ENCODE measurements around the gene GPR137. TPM values are rescaled to one million over a fixed set of nuclear protein-coding genes. Genes with fewer than 3 reads are reported as not detected.
A peak's percentile ranks its signal among the peaks of the same experiment; 100 is the strongest.

Gene GPR137
- total and polyA plus RNA-seq, 9 of the 15 experiments (the other 6 are each of a cell fraction or from before 2014, with no cell fraction given): 0.32 to 26.7 (median 10.7) TPM

DNA sequence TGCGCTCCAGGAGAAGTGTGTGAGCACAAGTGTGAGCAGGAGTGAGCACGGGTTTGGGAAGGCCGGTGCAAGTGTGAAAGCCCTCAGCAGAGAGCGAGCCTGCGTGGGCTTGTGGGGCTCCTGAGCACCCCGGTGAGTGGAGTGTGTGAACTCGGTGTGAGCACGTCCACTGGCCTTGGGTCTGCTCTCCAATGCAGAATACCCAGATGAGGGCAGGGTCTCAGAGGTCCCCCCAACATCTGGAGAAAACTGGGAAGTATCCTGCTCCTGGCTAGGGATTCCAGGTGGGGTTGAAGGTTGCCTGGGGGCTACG, 20.9 kb downstream of the GPR137 start:
- Histone ChIP-seq H2AFZ (ENCODE audit: low read depth, low read length) (peak overlapping the region; percentile 88; the same call in 1 of the 2 replicates), H3K9ac (ENCODE audit: insufficient read depth in 1 of 2, low read depth in 2 of 2, low read length in 2 of 2) (peak overlapping the region; percentile 90 to 98), H3K79me2 (ENCODE audit: control insufficient read depth, insufficient read depth, low read length) (peaks cover 50% of the 10 kb centered on the region), H3K9me1 (ENCODE audit: control insufficient read depth, insufficient read depth, low read length) (peaks cover 5% of the 10 kb centered on the region), H3K4me2 (ENCODE audit: insufficient read depth, low read length) (peak overlapping the region; percentile 100), H4K20me1 (replicated peaks; ENCODE audit: control insufficient read depth, insufficient read depth, low read length) (no peaks in the 10 kb centered on the region; the same call in 1 of the 2 replicates), H3K27ac (ENCODE audit: extremely low read depth, low read depth, low read length) (peak overlapping the region; percentile 96), H3K4me1 (replicated peaks in 1 of 2; ENCODE audit: control insufficient read depth in 2 of 2, insufficient read depth in 2 of 2, low read length in 2 of 2) (peaks cover 29 to 39% of the 10 kb centered on the region in 2 experiments), H3K9me3 (replicated peaks; ENCODE audit: control insufficient read depth, insufficient read depth, low read depth, low read length) (no peaks in the 10 kb centered on the region), H3K4me3 (peak overlapping the region; percentile 93), H3K36me3 (ENCODE audit: control insufficient read depth, insufficient read depth, low read length) (peaks cover 33% of the 10 kb centered on the region; the same call in 2 of the 3 replicates), H3K27me3 (ENCODE audit: control insufficient read depth in 2 of 2, insufficient read depth in 2 of 2, low read length in 2 of 2) (no peaks in the 10 kb centered on the region)
- FAIRE-seq: no peak
- intact Hi-C loops (cut with micrococcal nuclease) (loop anchor here (10.0 kb wide), 2 partner anchors 62 to 472 kb away; partner anchors contain the start of genes FKBP2, MARK2 and PPP1R14B), in situ Hi-C loops (cut with MboI) (no loop called here)
- no peak for ATAC-seq
- POLR2A ChIA-PET: interaction anchor here (0.6 kb wide), 1 partner anchor 80 kb away, joined by 3 read pairs; the partner anchor contains the start of genes NUDT22 and TRPT1
- DNase-seq (ENCODE audit: extremely low read depth in 1 of 4, low spot score in 3 of 4): no peak
- 9% methylated on average over 9 of the region's 9 CpGs for WGBS (ENCODE audit: insufficient coverage, low coverage, missing lambda C conversion rate)
- CTCF ChIA-PET (ENCODE audit: low intra/inter-chr PET ratio): interaction anchor here (0.7 kb wide), 1 partner anchor 35 kb away, joined by 3 read pairs; no protein-coding TSS in a partner anchor
- BruUV-seq (replicated peaks): no TSS peak
- TF ChIP-seq ARID2 (IDR thresholded peaks at IDR 0.05): no peak
- 0 out of 2 replicates have a peak, but pooled peaks have one; percentile 0 for TF ChIP-seq E2F4 (CRISPR knock-in tag; IDR thresholded peaks at IDR 0.05; ENCODE audit: low read depth)
- no peak for TF ChIP-seq ZNF354B (CRISPR knock-in tag; IDR thresholded peaks at IDR 0.05)
- TF ChIP-seq SP1 (CRISPR knock-in tag; IDR thresholded peaks at IDR 0.05): peak; percentile 11; the same call in 1 of the 2 replicates
- TF ChIP-seq, protein P1, sequence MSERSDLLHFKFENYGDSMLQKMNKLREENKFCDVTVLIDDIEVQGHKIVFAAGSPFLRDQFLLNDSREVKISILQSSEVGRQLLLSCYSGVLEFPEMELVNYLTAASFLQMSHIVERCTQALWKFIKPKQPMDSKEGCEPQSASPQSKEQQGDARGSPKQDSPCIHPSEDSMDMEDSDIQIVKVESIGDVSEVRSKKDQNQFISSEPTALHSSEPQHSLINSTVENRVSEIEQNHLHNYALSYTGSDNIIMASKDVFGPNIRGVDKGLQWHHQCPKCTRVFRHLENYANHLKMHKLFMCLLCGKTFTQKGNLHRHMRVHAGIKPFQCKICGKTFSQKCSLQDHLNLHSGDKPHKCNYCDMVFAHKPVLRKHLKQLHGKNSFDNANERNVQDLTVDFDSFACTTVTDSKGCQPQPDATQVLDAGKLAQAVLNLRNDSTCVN (CRISPR knock-in tag; IDR thresholded peaks at IDR 0.05): peak; percentile 83; the same call in 1 of the 2 replicates
- TF ChIP-seq, protein P2, sequence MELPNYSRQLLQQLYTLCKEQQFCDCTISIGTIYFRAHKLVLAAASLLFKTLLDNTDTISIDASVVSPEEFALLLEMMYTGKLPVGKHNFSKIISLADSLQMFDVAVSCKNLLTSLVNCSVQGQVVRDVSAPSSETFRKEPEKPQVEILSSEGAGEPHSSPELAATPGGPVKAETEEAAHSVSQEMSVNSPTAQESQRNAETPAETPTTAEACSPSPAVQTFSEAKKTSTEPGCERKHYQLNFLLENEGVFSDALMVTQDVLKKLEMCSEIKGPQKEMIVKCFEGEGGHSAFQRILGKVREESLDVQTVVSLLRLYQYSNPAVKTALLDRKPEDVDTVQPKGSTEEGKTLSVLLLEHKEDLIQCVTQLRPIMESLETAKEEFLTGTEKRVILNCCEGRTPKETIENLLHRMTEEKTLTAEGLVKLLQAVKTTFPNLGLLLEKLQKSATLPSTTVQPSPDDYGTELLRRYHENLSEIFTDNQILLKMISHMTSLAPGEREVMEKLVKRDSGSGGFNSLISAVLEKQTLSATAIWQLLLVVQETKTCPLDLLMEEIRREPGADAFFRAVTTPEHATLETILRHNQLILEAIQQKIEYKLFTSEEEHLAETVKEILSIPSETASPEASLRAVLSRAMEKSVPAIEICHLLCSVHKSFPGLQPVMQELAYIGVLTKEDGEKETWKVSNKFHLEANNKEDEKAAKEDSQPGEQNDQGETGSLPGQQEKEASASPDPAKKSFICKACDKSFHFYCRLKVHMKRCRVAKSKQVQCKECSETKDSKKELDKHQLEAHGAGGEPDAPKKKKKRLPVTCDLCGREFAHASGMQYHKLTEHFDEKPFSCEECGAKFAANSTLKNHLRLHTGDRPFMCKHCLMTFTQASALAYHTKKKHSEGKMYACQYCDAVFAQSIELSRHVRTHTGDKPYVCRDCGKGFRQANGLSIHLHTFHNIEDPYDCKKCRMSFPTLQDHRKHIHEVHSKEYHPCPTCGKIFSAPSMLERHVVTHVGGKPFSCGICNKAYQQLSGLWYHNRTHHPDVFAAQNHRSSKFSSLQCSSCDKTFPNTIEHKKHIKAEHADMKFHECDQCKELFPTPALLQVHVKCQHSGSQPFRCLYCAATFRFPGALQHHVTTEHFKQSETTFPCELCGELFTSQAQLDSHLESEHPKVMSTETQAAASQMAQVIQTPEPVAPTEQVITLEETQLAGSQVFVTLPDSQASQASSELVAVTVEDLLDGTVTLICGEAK (IDR thresholded peaks at IDR 0.05): 0 out of 2 replicates have a peak, but pooled peaks have one; percentile 27
- TF ChIP-seq, protein P2 (CRISPR knock-in tag; IDR thresholded peaks at IDR 0.05): no peak
- no peak for TF ChIP-seq ZNF586 (CRISPR knock-in tag; conservative IDR thresholded peaks at IDR 0.05)
- no peak for TF ChIP-seq ESRRA (IDR thresholded peaks at IDR 0.05; ENCODE audit: borderline replicate concordance, low read depth)
- TF ChIP-seq PML (IDR thresholded peaks at IDR 0.05; ENCODE audit: low read length): no peak; the same call in 1 of the 2 replicates
- peak; percentile 10; the same call in 1 of the 2 replicates for TF ChIP-seq SUPT5H (IDR thresholded peaks at IDR 0.05)
- TF ChIP-seq NFRKB (IDR thresholded peaks at IDR 0.05; ENCODE audit: low read depth): 0 out of 2 replicates have a peak, but pooled peaks have one; percentile 5
